OCI-LY7 (cell line): ENCODE results near the gene PDCD1. TPM values are rescaled to one million over a fixed set of nuclear protein-coding genes. Genes with fewer than 3 reads are reported as not detected.

Experiments
- BruUV-seq: library from RNA; stranded (reverse); fragments of 400-500 nt; replicated peaks from 2 replicates; lab custom pipeline; 2021; lab: Mats Ljungman, UMichigan
- CTCF ChIA-PET: fragments of 300-600 bp; sonication (Branson Sonifier 250); formaldehyde crosslinking; loops from one replicate; lab custom pipeline; 2022; ENCODE audit warnings: antibody characterized with exemption; ENCODE audit not compliant: unreplicated experiment; lab: Charles Lee
- POLR2A ChIA-PET: fragments of 300-600 bp; sonication (Branson Sonifier 250); formaldehyde crosslinking; loops from one replicate; lab custom pipeline; 2022; ENCODE audit warnings: antibody characterized with exemption; lab: Charles Lee
- DNase-seq: peaks from one replicate; pipeline ENCODE4 v3.0.0-alpha.2; 2015; ENCODE audit warnings: low spot score
- H2AFZ ChIP-seq: fragments of 200-600 bp; sonication (generic), shearing (Covaris generic); 2 replicates; pipeline ENCODE4 v1.6.1; 2014; ENCODE audit warnings: mild to moderate bottlenecking, antibody characterized with exemption, low read length, moderate library complexity
- H3K27ac ChIP-seq: fragments of 200-600 bp; sonication (generic); 2 replicates; pipeline ENCODE4 v1.5.1; 2014; ENCODE audit warnings: mixed run types, low read depth, mild to moderate bottlenecking, moderate library complexity, low read length, inconsistent platforms; ENCODE audit not compliant: poor library complexity, severe bottlenecking
- H3K36me3 ChIP-seq: fragments of 200-600 bp; sonication (generic); 2 replicates; pipeline ENCODE4 v1.6.1; 2014; ENCODE audit warnings: mild to moderate bottlenecking, antibody characterized with exemption, low read length, moderate library complexity, mixed read lengths; ENCODE audit not compliant: insufficient read depth
- H3K4me1 ChIP-seq: fragments of 200-600 bp; sonication (generic); 2 replicates; pipeline ENCODE4 v1.5.1; 2014; ENCODE audit warnings: mild to moderate bottlenecking, low read length; ENCODE audit not compliant: insufficient read depth, poor library complexity, severe bottlenecking
- H3K4me2 ChIP-seq: fragments of 200-600 bp; sonication (generic); 2 replicates; pipeline ENCODE4 v1.6.1; 2014; ENCODE audit warnings: mild to moderate bottlenecking, low read length
- H3K4me3 ChIP-seq: fragments of 200-600 bp; sonication (generic); 2 replicates; pipeline ENCODE4 v1.5.1; 2014; ENCODE audit warnings: mild to moderate bottlenecking, low read depth, low read length; ENCODE audit not compliant: poor library complexity, severe bottlenecking
- H3K79me2 ChIP-seq: fragments of 200-600 bp; sonication (generic); 2 replicates; pipeline ENCODE4 v1.6.1; 2016; ENCODE audit warnings: low read depth, mild to moderate bottlenecking, low read length, moderate library complexity, mixed read lengths; ENCODE audit not compliant: insufficient read depth
- H3K9me2 ChIP-seq: fragments of 200-600 bp; sonication (generic); 2 replicates; pipeline ENCODE4 v1.6.1; 2016; ENCODE audit warnings: mild to moderate bottlenecking, low read length, mixed read lengths; ENCODE audit not compliant: insufficient read depth
- H3K9me3 ChIP-seq: fragments of 200-600 bp; sonication (generic); 2 replicates; pipeline ENCODE4 v1.6.1; 2014; ENCODE audit warnings: mild to moderate bottlenecking, mixed run types, low read length, mixed read lengths
- H4K20me1 ChIP-seq: fragments of 200-600 bp; sonication (generic); 2 replicates; pipeline ENCODE4 v1.6.1; 2014; ENCODE audit warnings: mild to moderate bottlenecking, antibody characterized with exemption, low read length, moderate library complexity, mixed read lengths; ENCODE audit not compliant: insufficient read depth
- CTCF ChIP-seq: fragments of 200-600 bp; sonication (generic); conservative IDR thresholded peaks from 2 replicates; pipeline ENCODE4 v1.5.1; 2014; ENCODE audit warnings: mild to moderate bottlenecking, antibody characterized with exemption, low read length, moderate library complexity, mixed read lengths
- EZH2phosphoT487 ChIP-seq: fragments of 200-600 bp; sonication (generic); IDR thresholded peaks from 2 replicates; pipeline ENCODE4 v1.6.1; 2018; ENCODE audit warnings: low read depth, borderline replicate concordance, mild to moderate bottlenecking, mixed run types, antibody characterized with exemption, low read length, moderate library complexity, mixed read lengths
- intact Hi-C: fragments of 100-400 bp; cut with micrococcal nuclease; formaldehyde crosslinking; loops from one replicate; pipeline ENCODE4 v1.10.0; 2022; ENCODE audit not compliant: unreplicated experiment
- total RNA-seq, 2 experiments: library from RNA; depleted of rRNA in 1 of 2; stranded (reverse); fragments of >200 nt in 1 of 2; shearing (Covaris generic) in 1 of 2; gene quantifications; 2 replicates each; pipeline ENCODE4 v1.2.3, GENCODE V29; 2014 to 2022

PDCD1 gene
- total RNA-seq, 2 experiments from 2014 or later: not detected

DNA sequence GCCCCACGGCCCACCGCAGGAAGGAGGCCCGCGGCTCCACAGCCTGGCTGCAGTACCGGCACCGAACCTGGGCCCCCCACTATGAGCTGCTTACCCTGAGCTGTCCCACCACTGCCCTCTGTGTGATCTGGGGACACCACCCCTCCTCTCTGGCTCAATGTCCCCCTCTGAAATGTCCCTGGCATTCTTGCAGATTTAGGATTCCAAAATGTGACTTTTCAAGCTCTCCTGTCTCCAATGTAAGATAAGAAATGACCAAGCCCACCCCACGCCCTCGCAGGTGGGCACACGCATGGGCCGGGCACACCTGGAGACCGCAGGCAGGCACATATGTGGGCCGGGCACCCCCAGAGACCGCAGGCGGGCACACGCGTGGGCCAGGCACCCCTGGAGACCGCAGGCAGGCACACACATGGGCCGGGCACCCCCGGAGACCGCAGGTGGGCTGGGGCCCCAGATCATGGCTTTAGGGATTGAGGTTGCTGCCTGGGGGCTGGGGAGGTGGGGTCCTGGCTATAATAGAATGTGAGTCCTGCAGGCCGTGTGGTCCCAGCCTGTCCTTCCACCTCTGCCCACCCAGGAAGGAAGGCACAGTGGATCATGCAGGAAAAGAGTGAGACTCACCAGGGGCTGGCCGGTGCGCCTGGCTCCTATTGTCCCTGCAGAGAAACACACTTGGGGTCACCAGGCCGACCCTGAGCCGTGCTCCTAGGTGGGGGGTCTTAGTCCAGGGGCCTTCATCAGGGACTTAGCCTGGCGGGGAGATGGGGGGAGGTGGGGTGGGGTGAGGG, 7.2 kb downstream of the PDCD1 start:
- Histone ChIP-seq H4K20me1 (no peaks in the 10 kb centered on the region), H3K4me1 (no peaks in the 10 kb centered on the region), H3K9me2 (no peaks in the 10 kb centered on the region), H3K4me2 (no peak overlapping the region), H3K79me2 (no peaks in the 10 kb centered on the region), H3K27ac (no peak overlapping the region), H3K36me3 (no peaks in the 10 kb centered on the region), H3K9me3 (no peaks in the 10 kb centered on the region), H2AFZ (no peak overlapping the region), H3K4me3 (no peak overlapping the region)
- no TSS peak for BruUV-seq
- no peak for DNase-seq
- TF ChIP-seq EZH2phosphoT487 (no peak), CTCF (no peak)
- intact Hi-C loops: no loop called here
- ChIA-PET CTCF (no interaction called here), POLR2A (no interaction called here)

GRCh38 chr2:241850544-241851324, 8.0 kb downstream of the PDCD1 start:
- no peak for TF ChIP-seq EZH2phosphoT487
- no peak for TF ChIP-seq CTCF
- H3K4me2 ChIP-seq: no peak overlapping the region
- no peak for DNase-seq
- H3K27ac ChIP-seq: no peak overlapping the region
- BruUV-seq: no TSS peak
- H3K79me2 ChIP-seq: no peaks in the 10 kb centered on the region
- H4K20me1 ChIP-seq: no peaks in the 10 kb centered on the region
- H3K4me1 ChIP-seq: no peaks in the 10 kb centered on the region
- intact Hi-C loops: no loop called here
- H3K4me3 ChIP-seq: no peak overlapping the region
- no peaks in the 10 kb centered on the region for H3K36me3 ChIP-seq
- no peaks in the 10 kb centered on the region for H3K9me2 ChIP-seq
- no peak overlapping the region for H2AFZ ChIP-seq
- POLR2A ChIA-PET: no interaction called here
- no peaks in the 10 kb centered on the region for H3K9me3 ChIP-seq
- CTCF ChIA-PET: no interaction called here
